Measurements from ENCODE around the gene LRIG1.

DNA sequence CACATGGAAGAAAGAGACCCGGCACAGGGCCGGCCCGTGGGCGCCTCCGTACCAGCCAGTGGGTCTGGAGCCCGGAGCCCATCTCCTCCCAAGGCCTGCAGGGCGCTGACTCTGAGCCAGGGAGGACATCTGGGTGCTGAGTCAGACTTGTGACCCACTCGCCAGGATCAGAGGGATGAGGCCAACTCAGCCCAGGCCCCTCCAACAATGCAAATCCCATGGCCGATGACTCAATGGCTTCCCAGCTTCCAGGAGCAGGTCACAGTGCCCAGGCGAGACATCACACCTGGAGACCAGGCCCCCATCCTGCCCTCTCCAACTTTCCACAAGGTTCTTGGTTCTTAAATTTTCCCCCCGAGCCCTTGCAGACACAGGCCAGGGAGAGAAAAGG, 95.1 kb downstream of the LRIG1 start:
- TF ChIP-seq, protein P1, sequence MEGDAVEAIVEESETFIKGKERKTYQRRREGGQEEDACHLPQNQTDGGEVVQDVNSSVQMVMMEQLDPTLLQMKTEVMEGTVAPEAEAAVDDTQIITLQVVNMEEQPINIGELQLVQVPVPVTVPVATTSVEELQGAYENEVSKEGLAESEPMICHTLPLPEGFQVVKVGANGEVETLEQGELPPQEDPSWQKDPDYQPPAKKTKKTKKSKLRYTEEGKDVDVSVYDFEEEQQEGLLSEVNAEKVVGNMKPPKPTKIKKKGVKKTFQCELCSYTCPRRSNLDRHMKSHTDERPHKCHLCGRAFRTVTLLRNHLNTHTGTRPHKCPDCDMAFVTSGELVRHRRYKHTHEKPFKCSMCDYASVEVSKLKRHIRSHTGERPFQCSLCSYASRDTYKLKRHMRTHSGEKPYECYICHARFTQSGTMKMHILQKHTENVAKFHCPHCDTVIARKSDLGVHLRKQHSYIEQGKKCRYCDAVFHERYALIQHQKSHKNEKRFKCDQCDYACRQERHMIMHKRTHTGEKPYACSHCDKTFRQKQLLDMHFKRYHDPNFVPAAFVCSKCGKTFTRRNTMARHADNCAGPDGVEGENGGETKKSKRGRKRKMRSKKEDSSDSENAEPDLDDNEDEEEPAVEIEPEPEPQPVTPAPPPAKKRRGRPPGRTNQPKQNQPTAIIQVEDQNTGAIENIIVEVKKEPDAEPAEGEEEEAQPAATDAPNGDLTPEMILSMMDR (IDR thresholded peaks at IDR 0.05; ENCODE audit: control extremely low read depth in 1 of 3, insufficient read depth in 1 of 3, low read depth in 1 of 3, low read length in 3 of 3) = no peak
- no peak for TF ChIP-seq CHD2 (IDR thresholded peaks at IDR 0.05; ENCODE audit: low read length)
- no peak for TF ChIP-seq SIN3A (conservative IDR thresholded peaks at IDR 0.05 in 1 of 2, IDR thresholded peaks at IDR 0.05 in 1 of 2; ENCODE audit: low read depth in 1 of 2, low read length in 2 of 2)
- TF ChIP-seq RAD21 (IDR thresholded peaks at IDR 0.05 in 1 of 2, conservative IDR thresholded peaks at IDR 0.05 in 1 of 2; ENCODE audit: low read depth in 2 of 2, low read length in 2 of 2) = no peak
- TF ChIP-seq, protein P2, sequence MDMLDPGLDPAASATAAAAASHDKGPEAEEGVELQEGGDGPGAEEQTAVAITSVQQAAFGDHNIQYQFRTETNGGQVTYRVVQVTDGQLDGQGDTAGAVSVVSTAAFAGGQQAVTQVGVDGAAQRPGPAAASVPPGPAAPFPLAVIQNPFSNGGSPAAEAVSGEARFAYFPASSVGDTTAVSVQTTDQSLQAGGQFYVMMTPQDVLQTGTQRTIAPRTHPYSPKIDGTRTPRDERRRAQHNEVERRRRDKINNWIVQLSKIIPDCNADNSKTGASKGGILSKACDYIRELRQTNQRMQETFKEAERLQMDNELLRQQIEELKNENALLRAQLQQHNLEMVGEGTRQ (IDR thresholded peaks at IDR 0.05; ENCODE audit: low read length) = no peak
- TF ChIP-seq TAF1 (IDR thresholded peaks at IDR 0.05; ENCODE audit: low read depth, low read length) = no peak
- TF ChIP-seq KDM5A (IDR thresholded peaks at IDR 0.05; ENCODE audit: low read length) = no peak
- TF ChIP-seq BCL11A (IDR thresholded peaks at IDR 0.05; ENCODE audit: low read depth in 2 of 2, low read length in 2 of 2) = no peak
- TF ChIP-seq EP300 (IDR thresholded peaks at IDR 0.05; ENCODE audit: borderline replicate concordance in 1 of 2, low read depth in 2 of 2, low read length in 2 of 2) = no peak
- no peak for TF ChIP-seq POLR2A (IDR thresholded peaks at IDR 0.05; ENCODE audit: control extremely low read depth in 1 of 2, low read depth in 2 of 2, low read length in 2 of 2)
- TF ChIP-seq, protein P3, sequence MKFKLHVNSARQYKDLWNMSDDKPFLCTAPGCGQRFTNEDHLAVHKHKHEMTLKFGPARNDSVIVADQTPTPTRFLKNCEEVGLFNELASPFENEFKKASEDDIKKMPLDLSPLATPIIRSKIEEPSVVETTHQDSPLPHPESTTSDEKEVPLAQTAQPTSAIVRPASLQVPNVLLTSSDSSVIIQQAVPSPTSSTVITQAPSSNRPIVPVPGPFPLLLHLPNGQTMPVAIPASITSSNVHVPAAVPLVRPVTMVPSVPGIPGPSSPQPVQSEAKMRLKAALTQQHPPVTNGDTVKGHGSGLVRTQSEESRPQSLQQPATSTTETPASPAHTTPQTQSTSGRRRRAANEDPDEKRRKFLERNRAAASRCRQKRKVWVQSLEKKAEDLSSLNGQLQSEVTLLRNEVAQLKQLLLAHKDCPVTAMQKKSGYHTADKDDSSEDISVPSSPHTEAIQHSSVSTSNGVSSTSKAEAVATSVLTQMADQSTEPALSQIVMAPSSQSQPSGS (IDR thresholded peaks at IDR 0.05; ENCODE audit: low read length) = no peak
- TF ChIP-seq CREB1 (IDR thresholded peaks at IDR 0.05) = no peak
- TF ChIP-seq YY1 (IDR thresholded peaks at IDR 0.05; ENCODE audit: low read depth, low read length) = no peak
- TF ChIP-seq TCF12 (IDR thresholded peaks at IDR 0.05; ENCODE audit: low read depth, low read length) = no peak
